Nephron progenitor cell (in vitro differentiated cells): ENCODE data around the gene AGFG1.
A peak's percentile ranks its signal among the peaks of the same experiment; 100 is the strongest.

Experiments used
- DNase-seq: peaks from one replicate; pipeline ENCODE4 v3.0.0; 2021
- H3K27ac Mint-ChIP-seq: 2 replicates; pipeline ENCODE4 v1.8.0; 2021; ENCODE audit warnings: mild to moderate bottlenecking, moderate library complexity, mixed read lengths
- H3K27me3 Mint-ChIP-seq: 2 replicates; pipeline ENCODE4 v1.8.0; 2021; ENCODE audit warnings: mild to moderate bottlenecking, low read depth, mixed read lengths; ENCODE audit not compliant: poor library complexity
- H3K36me3 Mint-ChIP-seq: 2 replicates; pipeline ENCODE4 v1.8.0; 2021; ENCODE audit warnings: low read depth, mixed read lengths
- H3K4me1 Mint-ChIP-seq: 2 replicates; pipeline ENCODE4 v1.8.0; 2021; ENCODE audit warnings: mixed read lengths
- H3K4me3 Mint-ChIP-seq: 2 replicates; pipeline ENCODE4 v1.8.0; 2021; ENCODE audit warnings: mild to moderate bottlenecking, moderate library complexity, mixed read lengths
- H3K9me3 Mint-ChIP-seq: 2 replicates; pipeline ENCODE4 v1.8.0; 2021; ENCODE audit warnings: mild to moderate bottlenecking, moderate library complexity, mixed read lengths
- CTCF ChIP-seq: fragments of 200-600 bp; sonication (generic); IDR thresholded peaks from 2 replicates; pipeline ENCODE4 v1.5.0; 2021; ENCODE audit warnings: antibody characterized with exemption

AGFG1 gene

DNA sequence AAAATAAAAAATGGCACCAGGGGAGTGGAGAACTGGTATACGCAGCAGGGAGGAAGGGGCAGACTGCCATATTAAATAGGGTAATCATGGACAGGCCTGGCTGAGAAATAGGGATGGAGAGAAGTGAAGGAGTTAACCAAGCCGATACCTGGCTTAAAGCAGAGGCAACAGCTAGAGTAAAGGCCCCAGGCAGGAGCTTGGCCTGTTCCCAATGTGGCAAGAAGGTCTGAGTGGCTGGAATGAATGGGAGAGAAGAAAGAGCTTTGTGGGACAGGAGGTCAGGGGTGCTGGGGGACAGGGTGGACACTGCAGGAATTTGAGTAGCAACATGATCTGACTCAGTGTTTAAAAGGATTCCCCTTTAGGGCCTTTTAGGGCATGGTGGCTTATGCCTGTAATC lies 15.9 kb upstream of the AGFG1 start:
- no peak for TF ChIP-seq CTCF
- Mint-ChIP-seq H3K27me3 (peaks cover 7% of the 10 kb centered on the region), H3K36me3 (no peaks in the 10 kb centered on the region), H3K27ac (no peak overlapping the region), H3K4me3 (no peak overlapping the region), H3K9me3 (no peaks in the 10 kb centered on the region), H3K4me1 (peaks cover 11% of the 10 kb centered on the region)
- no peak for DNase-seq

GRCh38 chr2:227456772-227457171 lies 15.2 kb upstream of the AGFG1 start:
- H3K27me3 Mint-ChIP-seq, result peaks cover 7% of the 10 kb centered on the region
- peak overlapping the region; percentile 68 for H3K27ac Mint-ChIP-seq
- H3K4me3 Mint-ChIP-seq, result no peak overlapping the region
- H3K36me3 Mint-ChIP-seq, result no peaks in the 10 kb centered on the region
- no peak for DNase-seq
- H3K4me1 Mint-ChIP-seq, result peaks cover 11% of the 10 kb centered on the region
- no peak for TF ChIP-seq CTCF
- H3K9me3 Mint-ChIP-seq, result no peaks in the 10 kb centered on the region

DNA sequence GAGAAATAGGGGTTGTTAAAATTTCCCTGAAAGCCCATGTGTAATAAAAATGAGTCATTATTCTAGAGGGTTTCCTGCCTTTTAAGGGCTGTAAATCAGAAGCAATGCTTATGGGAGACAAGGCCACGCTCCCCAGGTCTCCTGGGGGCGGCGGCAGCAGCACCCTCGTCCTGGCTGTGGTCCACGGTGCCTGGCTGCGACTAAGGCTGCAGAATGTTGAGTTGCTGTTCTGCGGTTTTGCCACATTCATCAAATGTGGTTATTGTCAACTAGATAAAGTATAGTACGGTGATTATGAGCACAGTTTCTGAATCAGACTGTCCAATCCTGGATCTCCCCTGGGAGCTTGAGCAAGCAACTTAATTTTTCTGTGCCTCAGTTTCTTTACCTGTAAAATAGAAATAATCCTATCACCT lies 11.9 kb upstream of the AGFG1 start:
- H3K9me3 Mint-ChIP-seq, result no peaks in the 10 kb centered on the region
- H3K27ac Mint-ChIP-seq, result no peak overlapping the region
- peaks cover 7% of the 10 kb centered on the region for H3K27me3 Mint-ChIP-seq
- TF ChIP-seq CTCF, result no peak
- no peak for DNase-seq
- peaks cover 11% of the 10 kb centered on the region for H3K4me1 Mint-ChIP-seq
- H3K4me3 Mint-ChIP-seq, result no peak overlapping the region
- H3K36me3 Mint-ChIP-seq, result no peaks in the 10 kb centered on the region

- no peaks in the 10 kb centered on the region for H3K36me3 Mint-ChIP-seq
- TF ChIP-seq CTCF, result no peak
- H3K27ac Mint-ChIP-seq, result no peak overlapping the region
These were observed 11.1 kb upstream of the AGFG1 start for GRCh38 chr2:227460833-227461232.

DNA sequence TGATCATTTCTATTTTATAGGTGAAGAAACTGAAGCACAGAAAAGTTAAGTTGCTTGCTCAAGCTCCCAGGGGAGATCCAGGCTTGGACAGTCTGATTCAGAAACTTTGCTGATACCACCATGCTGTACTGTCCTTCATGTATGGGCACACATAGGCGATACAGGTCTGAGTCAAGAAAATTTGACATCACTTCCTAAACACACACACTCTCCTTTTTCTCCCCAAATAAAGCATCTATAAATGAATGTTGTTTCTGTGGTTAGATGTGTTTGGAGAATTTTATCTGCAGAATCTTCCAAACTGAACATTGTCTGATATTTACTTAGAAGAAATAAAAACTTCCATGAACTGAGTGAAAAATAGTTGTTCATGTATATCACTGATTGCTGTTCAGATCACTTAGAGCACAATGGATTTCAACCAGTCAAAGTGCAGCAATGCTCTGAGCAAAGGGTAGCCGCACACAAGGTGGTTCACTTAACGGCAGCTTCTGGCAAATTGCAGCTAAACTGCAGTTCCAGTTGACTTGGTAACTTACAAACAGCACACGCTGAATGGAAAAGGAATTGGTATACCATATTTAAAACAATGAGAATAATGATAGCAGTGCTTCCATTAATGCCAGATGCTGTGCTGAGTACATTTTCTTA lies 10.0 kb upstream of the AGFG1 start:
- no peak for DNase-seq
- no peak for TF ChIP-seq CTCF
- Mint-ChIP-seq H3K4me3 (no peak overlapping the region), H3K9me3 (no peaks in the 10 kb centered on the region), H3K27me3 (peaks cover 10% of the 10 kb centered on the region), H3K36me3 (no peaks in the 10 kb centered on the region), H3K27ac (no peak overlapping the region), H3K4me1 (peaks cover 4% of the 10 kb centered on the region)

More at GRCh38 chr2:227460833-227461232, 11.1 kb upstream of the AGFG1 start:
- peaks cover 10% of the 10 kb centered on the region for H3K4me1 Mint-ChIP-seq
- no peak overlapping the region for H3K4me3 Mint-ChIP-seq
- no peak for DNase-seq
- H3K27me3 Mint-ChIP-seq, result peaks cover 7% of the 10 kb centered on the region
- no peaks in the 10 kb centered on the region for H3K9me3 Mint-ChIP-seq

DNA sequence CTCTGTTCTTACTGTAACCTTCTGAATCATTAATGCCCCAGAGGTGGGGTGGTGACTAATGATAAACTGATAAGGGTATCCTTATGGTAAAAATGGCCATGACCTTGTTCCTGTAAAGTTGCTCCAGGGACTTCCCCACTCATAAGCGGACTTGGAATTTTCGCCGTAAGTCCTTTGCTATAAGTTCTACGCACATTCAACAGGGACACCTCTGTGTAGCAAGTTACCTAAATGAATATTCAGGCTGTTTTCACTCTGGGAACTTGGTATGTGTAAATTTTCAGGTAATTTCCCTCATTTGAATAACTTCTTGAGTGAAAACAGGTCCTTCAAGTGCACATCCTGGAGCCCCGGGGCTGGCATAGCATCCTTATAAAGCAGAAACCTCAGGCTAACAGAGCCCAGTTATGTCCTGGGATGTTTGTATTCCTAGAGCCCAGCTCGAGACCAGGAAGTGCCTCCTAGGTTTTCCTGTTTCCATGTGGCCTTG lies 9.4 kb upstream of the AGFG1 start:
- H3K27ac Mint-ChIP-seq, result no peak overlapping the region
- no peaks in the 10 kb centered on the region for H3K36me3 Mint-ChIP-seq
- H3K27me3 Mint-ChIP-seq, result peaks cover 10% of the 10 kb centered on the region
- H3K9me3 Mint-ChIP-seq, result no peaks in the 10 kb centered on the region
- DNase-seq, result no peak
- H3K4me3 Mint-ChIP-seq, result no peak overlapping the region
- TF ChIP-seq CTCF, result no peak
- peaks cover 4% of the 10 kb centered on the region for H3K4me1 Mint-ChIP-seq
